ENCODE measurements around the gene RNF213. TPM values are rescaled to one million over a fixed set of nuclear protein-coding genes. Genes with fewer than 3 reads are reported as not detected.

RNF213 gene
- total RNA-seq, 3 donors from 2014 or later: 96.0 to 111 (median 101) TPM

DNA sequence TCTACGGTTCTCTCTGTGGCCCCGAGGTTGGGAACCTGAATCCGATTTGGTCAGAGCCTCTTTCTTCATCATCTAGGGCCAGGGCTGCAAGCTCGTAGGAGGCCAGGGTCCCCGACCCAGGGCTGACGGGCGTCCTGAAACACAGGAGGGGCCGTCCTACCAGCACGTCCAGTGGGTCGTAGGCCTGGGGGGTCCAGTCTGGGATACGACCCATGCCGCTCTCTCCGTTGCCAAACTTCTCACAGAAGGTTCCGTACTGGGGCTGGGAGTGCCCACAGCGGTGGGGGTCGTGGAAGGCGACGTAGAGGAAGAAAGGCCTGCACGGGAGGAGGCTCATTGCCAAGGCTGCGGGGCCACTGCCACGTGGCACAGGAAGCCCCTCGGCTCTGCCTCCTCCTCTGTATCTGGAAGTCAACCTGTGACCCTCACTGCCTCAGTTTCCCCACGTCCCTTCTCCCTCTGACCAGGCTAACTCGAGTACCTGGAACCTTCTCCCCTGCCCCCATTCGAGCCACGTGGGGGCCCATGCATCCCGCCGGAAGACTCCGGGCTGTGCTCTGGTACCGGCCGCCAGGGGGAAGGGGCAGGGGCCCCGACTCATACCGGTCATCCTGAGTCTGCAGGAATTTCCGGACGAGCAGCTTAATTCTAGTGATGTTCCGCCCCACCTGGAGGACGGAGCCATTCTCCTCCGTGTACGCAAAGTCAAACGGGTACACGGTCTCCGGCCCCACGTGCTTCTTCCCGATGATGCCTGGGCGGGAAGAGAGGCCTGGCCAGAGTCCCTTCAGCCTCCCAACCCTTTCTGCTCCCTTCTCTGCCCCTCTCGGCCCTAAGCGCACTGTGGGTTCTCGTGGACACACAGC, 46.4 kb upstream of the RNF213 start:
- intact Hi-C loops (cut with DNase I; ENCODE audit: low total_unique reads): no loop called here
- Histone ChIP-seq H3K4me3 (no peak overlapping the region), H3K27ac (no peak overlapping the region), H3K4me1 (peaks cover 0 to 6% of the 10 kb centered on the region in 2 donors), H3K36me3 (no peaks in the 10 kb centered on the region), H3K27me3 (no peaks in the 10 kb centered on the region), H3K9me3 (no peaks in the 10 kb centered on the region)
- DNase-seq (ENCODE audit: low spot score in 2 of 2): no peak
- TF ChIP-seq POLR2A (IDR thresholded peaks at IDR 0.05) (no peak), POLR2AphosphoS5 (IDR thresholded peaks at IDR 0.05) (no peak)
- TF ChIP-seq, protein P1, sequence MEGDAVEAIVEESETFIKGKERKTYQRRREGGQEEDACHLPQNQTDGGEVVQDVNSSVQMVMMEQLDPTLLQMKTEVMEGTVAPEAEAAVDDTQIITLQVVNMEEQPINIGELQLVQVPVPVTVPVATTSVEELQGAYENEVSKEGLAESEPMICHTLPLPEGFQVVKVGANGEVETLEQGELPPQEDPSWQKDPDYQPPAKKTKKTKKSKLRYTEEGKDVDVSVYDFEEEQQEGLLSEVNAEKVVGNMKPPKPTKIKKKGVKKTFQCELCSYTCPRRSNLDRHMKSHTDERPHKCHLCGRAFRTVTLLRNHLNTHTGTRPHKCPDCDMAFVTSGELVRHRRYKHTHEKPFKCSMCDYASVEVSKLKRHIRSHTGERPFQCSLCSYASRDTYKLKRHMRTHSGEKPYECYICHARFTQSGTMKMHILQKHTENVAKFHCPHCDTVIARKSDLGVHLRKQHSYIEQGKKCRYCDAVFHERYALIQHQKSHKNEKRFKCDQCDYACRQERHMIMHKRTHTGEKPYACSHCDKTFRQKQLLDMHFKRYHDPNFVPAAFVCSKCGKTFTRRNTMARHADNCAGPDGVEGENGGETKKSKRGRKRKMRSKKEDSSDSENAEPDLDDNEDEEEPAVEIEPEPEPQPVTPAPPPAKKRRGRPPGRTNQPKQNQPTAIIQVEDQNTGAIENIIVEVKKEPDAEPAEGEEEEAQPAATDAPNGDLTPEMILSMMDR (IDR thresholded peaks at IDR 0.05): no peak

DNA sequence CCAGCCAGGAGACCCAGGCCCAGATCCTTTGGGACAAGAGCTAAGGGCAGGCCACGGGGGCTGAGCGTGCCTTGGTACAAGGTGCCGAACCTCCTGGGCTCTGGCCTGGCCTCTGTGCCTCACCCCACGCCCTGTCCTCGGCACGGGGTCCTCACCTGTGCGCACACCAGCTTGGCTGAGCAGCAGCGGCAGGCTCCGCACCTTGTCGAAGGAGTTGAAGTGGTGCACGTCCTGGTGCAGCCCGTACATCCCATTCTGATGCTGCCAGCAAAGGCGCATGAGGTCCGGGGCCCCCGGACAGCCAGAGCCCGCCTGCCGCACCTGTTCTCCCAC, 45.8 kb upstream of the RNF213 start:
- intact Hi-C loops (cut with DNase I; ENCODE audit: low total_unique reads): no loop called here
- Histone ChIP-seq H3K9me3 (no peaks in the 10 kb centered on the region), H3K36me3 (no peaks in the 10 kb centered on the region), H3K4me3 (no peak overlapping the region), H3K27me3 (no peaks in the 10 kb centered on the region), H3K27ac (no peak overlapping the region), H3K4me1 (peaks cover 0 to 6% of the 10 kb centered on the region in 2 donors)
- TF ChIP-seq, protein P1 (IDR thresholded peaks at IDR 0.05): no peak
- no peak for TF ChIP-seq POLR2A (IDR thresholded peaks at IDR 0.05)
- DNase-seq (ENCODE audit: low spot score in 2 of 2): no peak

DNA sequence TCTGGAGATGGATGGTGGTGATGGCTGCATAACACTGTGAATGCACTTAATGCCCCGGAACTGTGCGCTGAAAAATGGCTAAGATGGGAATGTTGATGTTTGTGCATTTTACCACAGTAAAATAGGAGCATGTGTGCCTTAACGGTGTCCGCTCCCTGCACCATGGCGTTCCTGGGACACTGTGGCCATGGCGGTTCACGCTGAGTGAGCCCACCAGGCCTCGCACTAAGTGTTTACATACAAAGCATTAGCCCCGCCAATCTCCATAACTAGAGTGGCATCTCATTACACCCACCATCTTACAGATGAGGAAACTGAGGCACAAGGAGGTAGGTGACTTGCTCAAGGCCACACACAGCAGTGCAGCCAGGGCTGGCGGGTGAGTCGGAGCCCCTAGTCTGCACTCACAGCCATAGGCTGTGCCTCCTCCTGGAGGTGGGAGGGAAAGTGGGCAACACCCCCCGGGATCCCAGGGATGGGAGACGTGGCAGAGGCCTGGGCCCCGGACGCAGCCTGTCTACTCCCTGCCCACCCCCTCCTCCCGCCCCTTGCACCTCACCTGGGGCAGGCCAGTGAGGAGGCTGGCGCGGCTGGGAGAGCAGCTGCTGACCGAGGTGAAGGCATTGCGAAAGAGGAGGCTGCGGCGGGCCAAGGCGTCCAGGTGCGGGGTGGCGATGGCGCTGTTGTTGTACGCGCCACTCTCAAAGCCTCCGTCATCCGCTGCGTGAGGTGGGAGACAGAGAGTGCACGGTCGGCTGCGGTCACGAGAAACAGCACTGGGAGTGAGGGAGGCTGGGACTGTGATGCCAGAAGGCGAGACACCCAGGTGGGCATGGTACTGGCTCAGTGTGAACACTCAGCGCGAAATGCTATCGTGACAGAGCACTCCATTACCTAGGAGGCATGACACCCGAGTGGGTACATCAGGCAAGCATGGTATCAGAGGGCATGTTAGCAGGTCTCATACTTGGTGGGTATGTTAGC, 43.9 kb upstream of the RNF213 start:
- intact Hi-C loops (cut with DNase I; ENCODE audit: low total_unique reads): no loop called here
- no peak for DNase-seq (ENCODE audit: low spot score in 2 of 2)
- TF ChIP-seq, protein P1 (IDR thresholded peaks at IDR 0.05): no peak
- TF ChIP-seq POLR2A (IDR thresholded peaks at IDR 0.05): no peak
- TF ChIP-seq POLR2AphosphoS5 (IDR thresholded peaks at IDR 0.05): no peak
- no peaks in the 10 kb centered on the region for H3K9me3 ChIP-seq
- H3K4me3 ChIP-seq: no peak overlapping the region
- peaks cover 0 to 6% of the 10 kb centered on the region in 2 donors for H3K4me1 ChIP-seq
- H3K27ac ChIP-seq: no peak overlapping the region
- no peaks in the 10 kb centered on the region for H3K36me3 ChIP-seq
- no peaks in the 10 kb centered on the region for H3K27me3 ChIP-seq

DNA sequence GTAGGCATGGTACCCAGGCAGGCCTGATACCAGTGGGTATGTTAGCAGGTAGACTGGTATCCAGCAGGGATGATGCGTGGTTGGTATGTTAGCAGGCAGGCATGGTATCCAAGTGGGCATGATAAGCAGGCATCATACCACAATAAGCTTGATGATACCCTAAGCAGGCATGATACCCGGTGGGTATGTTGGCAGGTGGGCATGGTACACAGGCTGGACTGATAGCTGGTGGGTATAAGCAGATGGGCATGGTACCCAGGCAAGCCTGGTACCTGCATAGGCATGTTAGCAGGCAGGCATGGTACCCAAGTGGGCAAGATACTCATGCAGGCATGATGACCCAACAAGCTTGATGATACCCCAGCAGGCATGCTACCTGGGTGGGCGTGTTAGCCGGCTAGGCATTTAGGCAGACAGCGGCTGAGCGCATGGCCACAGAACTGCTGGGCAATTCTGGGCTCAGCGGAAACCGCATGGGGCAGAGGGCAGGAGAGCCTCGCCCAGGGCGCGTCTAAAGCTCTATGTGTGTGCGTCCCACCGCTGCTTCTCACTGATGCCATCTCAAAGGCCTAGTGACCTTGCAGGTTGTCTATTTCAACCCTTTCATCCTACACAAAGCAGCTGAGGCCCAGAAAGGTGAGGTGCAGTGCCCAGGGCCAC, 42.8 kb upstream of the RNF213 start:
- no peak overlapping the region for H3K27ac ChIP-seq
- no peak for DNase-seq (ENCODE audit: low spot score in 2 of 2)
- H3K36me3 ChIP-seq: no peaks in the 10 kb centered on the region
- H3K4me3 ChIP-seq: no peak overlapping the region
- H3K4me1 ChIP-seq: peaks cover 0 to 6% of the 10 kb centered on the region in 2 donors
- no peaks in the 10 kb centered on the region for H3K27me3 ChIP-seq
- no peak for TF ChIP-seq POLR2AphosphoS5 (IDR thresholded peaks at IDR 0.05)
- no peaks in the 10 kb centered on the region for H3K9me3 ChIP-seq
- intact Hi-C loops (cut with DNase I; ENCODE audit: low total_unique reads): no loop called here

DNA sequence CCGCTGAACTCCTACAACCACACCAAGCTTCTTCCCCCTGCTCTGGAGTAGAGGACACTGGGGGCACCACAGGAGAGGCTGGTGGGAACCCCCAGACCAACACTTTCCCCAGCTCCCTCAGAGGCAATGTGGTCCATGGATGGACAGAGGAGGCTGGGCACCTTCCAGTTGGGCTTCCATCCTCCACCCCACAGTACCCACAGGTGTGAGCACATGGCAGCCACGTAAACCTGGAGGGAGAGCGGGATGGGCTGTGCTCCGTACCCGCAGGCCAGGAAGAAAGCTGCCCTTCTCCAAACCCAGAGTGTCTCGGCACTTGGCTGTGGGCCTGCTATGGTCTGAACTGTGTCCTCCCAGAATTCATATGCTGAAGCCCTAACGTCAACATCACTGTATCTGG, 42.3 kb upstream of the RNF213 start:
- intact Hi-C loops (cut with DNase I; ENCODE audit: low total_unique reads): no loop called here
- H3K36me3 ChIP-seq: no peaks in the 10 kb centered on the region
- H3K27ac ChIP-seq: no peak overlapping the region
- no peaks in the 10 kb centered on the region for H3K27me3 ChIP-seq
- H3K4me1 ChIP-seq: peaks cover 0 to 6% of the 10 kb centered on the region in 2 donors
- DNase-seq (ENCODE audit: low spot score in 2 of 2): no peak
- no peaks in the 10 kb centered on the region for H3K9me3 ChIP-seq
- H3K4me3 ChIP-seq: no peak overlapping the region
- TF ChIP-seq POLR2AphosphoS5 (IDR thresholded peaks at IDR 0.05): no peak
- TF ChIP-seq, protein P1 (IDR thresholded peaks at IDR 0.05): no peak
- no peak for TF ChIP-seq POLR2A (IDR thresholded peaks at IDR 0.05)
